ENCODE results near the gene KLF13. TPM values are rescaled to one million over a fixed set of nuclear protein-coding genes. Genes with fewer than 3 reads are reported as not detected.
A peak's percentile ranks its signal among the peaks of the same experiment; 100 is the strongest.

Gene KLF13
- total RNA-seq, 1 experiment from 2014 or later: 22.1 TPM

DNA sequence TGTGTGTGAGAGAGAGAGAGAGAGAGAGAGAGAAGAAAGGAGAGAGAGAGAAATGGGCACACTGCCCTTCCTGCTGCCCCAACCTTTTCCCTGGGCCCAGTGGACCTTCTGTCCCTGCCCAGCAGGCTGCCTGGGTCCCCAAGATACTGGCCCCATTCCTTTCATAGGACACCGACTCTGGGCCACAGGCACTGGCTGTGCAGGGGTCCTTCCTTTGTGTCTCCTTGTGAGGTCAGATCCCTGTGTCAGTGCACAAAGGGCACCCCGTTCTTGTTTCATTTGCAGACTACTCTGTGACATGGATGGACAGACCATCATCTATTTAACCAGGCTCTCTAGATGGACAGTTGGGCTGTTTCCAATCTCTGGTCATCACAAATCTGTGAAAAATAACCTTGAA is 21.3 kb upstream of the KLF13 start:
- Histone ChIP-seq H3K36me3 (ENCODE audit: insufficient read depth, low read length, poor library complexity, severe bottlenecking) (no peaks in the 10 kb centered on the region), H3K4me1 (ENCODE audit: insufficient read depth, low read length, poor library complexity, severe bottlenecking) (peaks cover 16% of the 10 kb centered on the region), H3K27ac (ENCODE audit: low read depth, low read length, poor library complexity, severe bottlenecking) (no peak overlapping the region), H3K9me3 (ENCODE audit: low read depth, low read length, poor library complexity, severe bottlenecking) (no peaks in the 10 kb centered on the region), H3K4me3 (ENCODE audit: low read depth, low read length, poor library complexity, severe bottlenecking) (no peak overlapping the region), H3K27me3 (replicated peaks; ENCODE audit: insufficient read depth, low read depth, low read length, poor library complexity) (no peaks in the 10 kb centered on the region)
- ChIA-PET CTCF (no interaction called here), POLR2A (ENCODE audit: low non-redundant PET) (no interaction called here)
- BruUV-seq (replicated peaks): no TSS peak
- DNase-seq (ENCODE audit: low spot score): no peak
- TF ChIP-seq EZH2 (IDR thresholded peaks at IDR 0.05; ENCODE audit: borderline replicate concordance, low read depth, low read length, poor library complexity, severe bottlenecking): no peak
- TF ChIP-seq, protein P1, sequence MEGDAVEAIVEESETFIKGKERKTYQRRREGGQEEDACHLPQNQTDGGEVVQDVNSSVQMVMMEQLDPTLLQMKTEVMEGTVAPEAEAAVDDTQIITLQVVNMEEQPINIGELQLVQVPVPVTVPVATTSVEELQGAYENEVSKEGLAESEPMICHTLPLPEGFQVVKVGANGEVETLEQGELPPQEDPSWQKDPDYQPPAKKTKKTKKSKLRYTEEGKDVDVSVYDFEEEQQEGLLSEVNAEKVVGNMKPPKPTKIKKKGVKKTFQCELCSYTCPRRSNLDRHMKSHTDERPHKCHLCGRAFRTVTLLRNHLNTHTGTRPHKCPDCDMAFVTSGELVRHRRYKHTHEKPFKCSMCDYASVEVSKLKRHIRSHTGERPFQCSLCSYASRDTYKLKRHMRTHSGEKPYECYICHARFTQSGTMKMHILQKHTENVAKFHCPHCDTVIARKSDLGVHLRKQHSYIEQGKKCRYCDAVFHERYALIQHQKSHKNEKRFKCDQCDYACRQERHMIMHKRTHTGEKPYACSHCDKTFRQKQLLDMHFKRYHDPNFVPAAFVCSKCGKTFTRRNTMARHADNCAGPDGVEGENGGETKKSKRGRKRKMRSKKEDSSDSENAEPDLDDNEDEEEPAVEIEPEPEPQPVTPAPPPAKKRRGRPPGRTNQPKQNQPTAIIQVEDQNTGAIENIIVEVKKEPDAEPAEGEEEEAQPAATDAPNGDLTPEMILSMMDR (conservative IDR thresholded peaks at IDR 0.05; ENCODE audit: low read depth, low read length): no peak
- intact Hi-C loops (cut with micrococcal nuclease; ENCODE audit: unreplicated experiment): no loop called here

DNA sequence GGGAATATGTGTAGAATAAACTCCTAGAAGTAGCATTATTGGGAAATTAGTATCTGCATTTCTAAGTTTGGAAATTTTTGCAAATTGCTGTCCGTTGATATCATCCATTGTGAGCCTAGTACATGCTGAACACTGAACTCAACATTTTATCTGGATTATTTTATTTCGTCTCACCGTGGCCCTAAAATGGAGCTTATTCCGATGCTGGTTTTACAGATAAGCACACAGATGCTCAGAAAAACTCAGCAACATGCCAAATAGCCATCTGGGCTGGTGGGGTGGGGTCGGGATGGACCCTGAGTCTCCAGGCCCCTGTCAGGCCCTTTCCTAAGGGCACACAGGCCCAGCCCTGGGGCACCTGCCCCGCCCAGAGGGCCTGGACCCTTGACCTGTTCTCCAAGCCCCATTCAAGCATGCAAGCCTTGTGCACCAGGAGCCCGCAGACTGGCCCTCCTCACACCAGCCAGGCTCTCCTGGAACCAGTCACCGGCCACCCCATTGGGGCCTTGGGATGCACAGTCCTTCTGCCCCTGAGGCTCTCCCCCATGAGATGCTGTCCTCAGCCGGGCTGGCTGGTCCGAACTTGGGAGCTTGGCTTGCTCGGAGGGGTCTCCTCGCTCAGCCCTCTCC is 20.7 kb upstream of the KLF13 start:
- Histone ChIP-seq H3K4me3 (ENCODE audit: low read depth, low read length, poor library complexity, severe bottlenecking) (no peak overlapping the region), H3K4me1 (ENCODE audit: insufficient read depth, low read length, poor library complexity, severe bottlenecking) (peaks cover 16% of the 10 kb centered on the region), H3K9me3 (ENCODE audit: low read depth, low read length, poor library complexity, severe bottlenecking) (no peaks in the 10 kb centered on the region), H3K36me3 (ENCODE audit: insufficient read depth, low read length, poor library complexity, severe bottlenecking) (no peaks in the 10 kb centered on the region), H3K27ac (ENCODE audit: low read depth, low read length, poor library complexity, severe bottlenecking) (no peak overlapping the region), H3K27me3 (replicated peaks; ENCODE audit: insufficient read depth, low read depth, low read length, poor library complexity) (no peaks in the 10 kb centered on the region)
- ChIA-PET CTCF (no interaction called here), POLR2A (ENCODE audit: low non-redundant PET) (no interaction called here)
- no TSS peak for BruUV-seq (replicated peaks)
- DNase-seq (ENCODE audit: low spot score): no peak
- intact Hi-C loops (cut with micrococcal nuclease; ENCODE audit: unreplicated experiment): no loop called here
- TF ChIP-seq, protein P1 (conservative IDR thresholded peaks at IDR 0.05; ENCODE audit: low read depth, low read length): no peak
- TF ChIP-seq EZH2 (IDR thresholded peaks at IDR 0.05; ENCODE audit: borderline replicate concordance, low read depth, low read length, poor library complexity, severe bottlenecking): no peak

DNA sequence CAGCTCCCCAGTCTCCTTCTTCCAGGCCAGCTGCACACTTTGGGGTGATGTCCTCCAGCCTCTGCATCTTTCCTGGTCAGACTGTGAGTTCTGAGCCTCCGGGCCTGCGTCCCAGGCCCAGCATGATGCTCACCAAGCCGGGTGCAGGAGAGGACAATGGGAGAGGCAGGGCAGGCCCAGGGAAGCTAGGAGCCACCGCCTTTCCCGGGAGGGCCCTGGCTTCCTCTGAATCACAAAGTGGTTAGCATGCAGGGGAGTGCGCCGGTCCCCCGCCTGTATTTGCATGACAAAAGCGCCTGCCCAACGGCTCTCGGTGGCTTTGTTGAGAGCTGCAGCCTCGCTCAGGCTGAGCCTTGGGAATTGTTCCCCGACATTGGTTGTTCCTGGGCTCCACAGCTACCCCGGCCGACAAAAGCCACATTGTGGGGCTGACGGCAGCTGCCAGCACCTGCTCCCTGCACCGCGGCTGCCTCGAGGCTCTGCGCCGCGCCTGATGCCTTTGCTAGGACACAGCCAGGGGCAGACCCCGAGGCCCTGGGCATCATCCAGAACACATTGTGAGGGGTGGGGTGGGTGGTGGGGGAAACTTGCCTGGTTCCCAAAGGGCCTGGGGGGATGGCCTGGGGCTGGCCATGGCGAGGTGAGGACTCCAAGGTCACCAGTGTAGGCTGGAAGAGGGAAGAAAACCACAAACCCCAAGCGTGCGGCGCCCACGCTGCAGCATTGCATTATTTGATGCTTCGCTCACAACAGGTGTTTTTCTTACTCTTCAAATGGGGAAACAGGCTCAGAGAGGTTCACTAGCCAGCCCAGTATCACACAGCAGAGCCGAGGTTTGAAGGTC is 20.0 kb upstream of the KLF13 start:
- no TSS peak for BruUV-seq (replicated peaks)
- ChIA-PET POLR2A (ENCODE audit: low non-redundant PET) (no interaction called here), CTCF (no interaction called here)
- Histone ChIP-seq H3K36me3 (ENCODE audit: insufficient read depth, low read length, poor library complexity, severe bottlenecking) (no peaks in the 10 kb centered on the region), H3K4me3 (ENCODE audit: low read depth, low read length, poor library complexity, severe bottlenecking) (no peak overlapping the region), H3K27ac (ENCODE audit: low read depth, low read length, poor library complexity, severe bottlenecking) (no peak overlapping the region), H3K4me1 (ENCODE audit: insufficient read depth, low read length, poor library complexity, severe bottlenecking) (peaks cover 16% of the 10 kb centered on the region), H3K9me3 (ENCODE audit: low read depth, low read length, poor library complexity, severe bottlenecking) (no peaks in the 10 kb centered on the region), H3K27me3 (replicated peaks; ENCODE audit: insufficient read depth, low read depth, low read length, poor library complexity) (no peaks in the 10 kb centered on the region)
- intact Hi-C loops (cut with micrococcal nuclease; ENCODE audit: unreplicated experiment): no loop called here
- TF ChIP-seq, protein P1 (conservative IDR thresholded peaks at IDR 0.05; ENCODE audit: low read depth, low read length): no peak
- TF ChIP-seq EZH2 (IDR thresholded peaks at IDR 0.05; ENCODE audit: borderline replicate concordance, low read depth, low read length, poor library complexity, severe bottlenecking): no peak
- DNase-seq (ENCODE audit: low spot score): peak; percentile 68
